OCI-LY3 (cell line): ENCODE measurements around the gene TMEM150B.

Experiments
- EZH2phosphoT487 ChIP-seq: fragments of 200-600 bp; shearing (Covaris generic); IDR thresholded peaks from 2 replicates; pipeline ENCODE4 v1.6.1; 2018; ENCODE audit warnings: antibody characterized with exemption, mixed run types, low read depth
- TF ChIP-seq, protein P1 (sequence below): fragments of 200-600, 300-600 bp; sonication (generic); IDR thresholded peaks from 2 replicates; pipeline ENCODE4 v1.5.1; 2014; ENCODE audit warnings: antibody characterized with exemption, low read length, low read depth

DNA sequence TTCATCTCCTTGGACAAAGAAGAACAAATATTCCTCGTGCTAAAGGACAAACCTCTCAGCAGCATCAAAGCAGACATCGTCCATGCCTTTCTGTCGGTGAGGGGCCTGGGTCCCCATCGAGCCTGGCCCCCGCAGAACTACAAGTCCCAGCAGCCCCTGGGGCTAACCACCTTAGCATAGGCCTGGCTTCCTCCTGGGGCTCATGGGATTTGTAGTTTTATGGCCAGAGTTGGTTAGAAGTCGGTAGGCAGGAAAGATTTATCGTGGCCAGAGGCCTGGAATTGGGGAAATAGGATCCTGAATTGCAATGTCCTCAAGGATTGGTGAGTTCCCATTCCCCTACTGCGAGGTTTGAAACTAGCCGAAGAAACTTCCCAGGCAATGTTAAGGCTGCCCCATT, 19.6 kb downstream of the TMEM150B start:
- TF ChIP-seq, protein P1, sequence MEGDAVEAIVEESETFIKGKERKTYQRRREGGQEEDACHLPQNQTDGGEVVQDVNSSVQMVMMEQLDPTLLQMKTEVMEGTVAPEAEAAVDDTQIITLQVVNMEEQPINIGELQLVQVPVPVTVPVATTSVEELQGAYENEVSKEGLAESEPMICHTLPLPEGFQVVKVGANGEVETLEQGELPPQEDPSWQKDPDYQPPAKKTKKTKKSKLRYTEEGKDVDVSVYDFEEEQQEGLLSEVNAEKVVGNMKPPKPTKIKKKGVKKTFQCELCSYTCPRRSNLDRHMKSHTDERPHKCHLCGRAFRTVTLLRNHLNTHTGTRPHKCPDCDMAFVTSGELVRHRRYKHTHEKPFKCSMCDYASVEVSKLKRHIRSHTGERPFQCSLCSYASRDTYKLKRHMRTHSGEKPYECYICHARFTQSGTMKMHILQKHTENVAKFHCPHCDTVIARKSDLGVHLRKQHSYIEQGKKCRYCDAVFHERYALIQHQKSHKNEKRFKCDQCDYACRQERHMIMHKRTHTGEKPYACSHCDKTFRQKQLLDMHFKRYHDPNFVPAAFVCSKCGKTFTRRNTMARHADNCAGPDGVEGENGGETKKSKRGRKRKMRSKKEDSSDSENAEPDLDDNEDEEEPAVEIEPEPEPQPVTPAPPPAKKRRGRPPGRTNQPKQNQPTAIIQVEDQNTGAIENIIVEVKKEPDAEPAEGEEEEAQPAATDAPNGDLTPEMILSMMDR: no peak
- TF ChIP-seq EZH2phosphoT487: no peak
